GM21515 (cell line): Measurements from ENCODE around the gene PNPLA8.
"Not testable (repeated sequence)": the region's sequence is repeated elsewhere in the genome, so short reads cannot be mapped to it uniquely, and the experiment has no call there.

Experiments
- ATAC-seq: cut with Tn5 transposase; IDR thresholded peaks from one replicate; pipeline ENCODE4 v1.9.1; 2021; ENCODE audit not compliant: unreplicated experiment

PNPLA8 gene

GRCh38 chr7:108480311-108480710 lies 45.6 kb downstream of the PNPLA8 start:
- no peak for ATAC-seq

- no peak for ATAC-seq
These were observed 46.2 kb downstream of the PNPLA8 start for GRCh38 chr7:108479751-108480150.

- no peak for ATAC-seq
These were observed 46.8 kb downstream of the PNPLA8 start for GRCh38 chr7:108479118-108479517.

- ATAC-seq: no peak
These were observed 57.7 kb downstream of the PNPLA8 start for GRCh38 chr7:108468246-108468645.

- ATAC-seq: no peak
These were observed 58.5 kb downstream of the PNPLA8 start for GRCh38 chr7:108467391-108467790.

- not testable (repeated sequence) for ATAC-seq
These were observed 59.6 kb downstream of the PNPLA8 start for GRCh38 chr7:108466322-108466721.

- ATAC-seq: no peak
These were observed 61.2 kb downstream of the PNPLA8 start for GRCh38 chr7:108464743-108465142.

GRCh38 chr7:108463613-108464012 lies 62.3 kb downstream of the PNPLA8 start:
- no peak for ATAC-seq

GRCh38 chr7:108461840-108462239 lies 64.1 kb downstream of the PNPLA8 start:
- no peak for ATAC-seq

GRCh38 chr7:108460964-108461363 lies 65.0 kb downstream of the PNPLA8 start:
- no peak for ATAC-seq

GRCh38 chr7:108459922-108460551 lies 65.9 kb downstream of the PNPLA8 start:
- ATAC-seq: no peak

GRCh38 chr7:108457871-108458270 lies 68.1 kb downstream of the PNPLA8 start:
- ATAC-seq: no peak

GRCh38 chr7:108456845-108457540 lies 68.9 kb downstream of the PNPLA8 start:
- no peak for ATAC-seq

GRCh38 chr7:108455998-108456677 lies 69.8 kb downstream of the PNPLA8 start, which contains the start of gene NRCAM:
TSS of gene NRCAM (minus strand) at chr7:108456436. CDS start at chr7:108240064, 216,372 bp downstream.
- ATAC-seq: no peak

GRCh38 chr7:108455551-108455997 lies 70.4 kb downstream of the PNPLA8 start:
- ATAC-seq: no peak

- no peak for ATAC-seq
These were observed 71.0 kb downstream of the PNPLA8 start for GRCh38 chr7:108454674-108455550.

GRCh38 chr7:108454317-108454673 lies 71.6 kb downstream of the PNPLA8 start:
- ATAC-seq: no peak

- no peak for ATAC-seq
These were observed 72.6 kb downstream of the PNPLA8 start for GRCh38 chr7:108453320-108453719.

- ATAC-seq: no peak
These were observed 73.2 kb downstream of the PNPLA8 start for GRCh38 chr7:108452707-108453106.

GRCh38 chr7:108451296-108451848 lies 74.6 kb downstream of the PNPLA8 start:
- no peak for ATAC-seq

GRCh38 chr7:108450160-108450559 lies 75.8 kb downstream of the PNPLA8 start:
- no peak for ATAC-seq
